H1 (cell line): ENCODE data around the gene FGGY. TPM values are rescaled to one million over a fixed set of nuclear protein-coding genes. Genes with fewer than 3 reads are reported as not detected.

Experiments
- CTCF ChIA-PET: fragments of 300-600 bp; sonication (Branson Sonifier 250); formaldehyde crosslinking; loops from one replicate; lab custom pipeline; 2021; ENCODE audit not compliant: partially characterized antibody; lab: Charles Lee
- POLR2A ChIA-PET: fragments of 300-600 bp; sonication (Branson Sonifier 250); formaldehyde crosslinking; loops from one replicate; lab custom pipeline; 2021; ENCODE audit warnings: inconsistent platforms; ENCODE audit not compliant: partially characterized antibody; lab: Charles Lee
- DNase-seq, 2 experiments: peaks; one replicate each; pipeline versions ENCODE4 v3.0.0 to v3.0.0-alpha.2; 2010 to 2022; ENCODE audit warnings: low spot score in 2 of 2, low read depth in 1 of 2, mixed read lengths in 1 of 2
- FAIRE-seq: peaks from 2 replicates; lab custom pipeline; 2011; peaks lifted over from hg19 to GRCh38; lab: Jason Lieb, UNC
- H2AFZ ChIP-seq: 2 replicates; pipeline ENCODE4 v1.8.1; 2012; ENCODE audit warnings: low read length, inconsistent platforms
- H2AK5ac ChIP-seq: 2 replicates; pipeline ENCODE4 v1.6.1; 2013; ENCODE audit warnings: low read depth, low read length
- H2BK120ac ChIP-seq: replicated peaks from 2 replicates; pipeline ENCODE3; 2013; ENCODE audit warnings: low read depth, low read length, inconsistent platforms
- H2BK12ac ChIP-seq: 2 replicates; pipeline ENCODE4 v1.6.1; 2013; ENCODE audit warnings: low read depth, low read length
- H2BK15ac ChIP-seq: 2 replicates; pipeline ENCODE4 v1.6.1; 2013; ENCODE audit warnings: low read length
- H2BK20ac ChIP-seq: 2 replicates; pipeline ENCODE4 v1.6.1; 2013; ENCODE audit warnings: low read length
- H2BK5ac ChIP-seq: 2 replicates; pipeline ENCODE4 v1.6.1; 2013; ENCODE audit warnings: low read depth, low read length
- H3K14ac ChIP-seq: 2 replicates; pipeline ENCODE4 v1.6.1; 2013; ENCODE audit warnings: inconsistent platforms; ENCODE audit not compliant: insufficient read length
- H3K18ac ChIP-seq: 2 replicates; pipeline ENCODE4 v1.6.1; 2013; ENCODE audit warnings: low read length; ENCODE audit errors: extremely low read depth
- H3K23ac ChIP-seq: 2 replicates; pipeline ENCODE4 v1.6.1; 2013; ENCODE audit warnings: inconsistent platforms; ENCODE audit not compliant: insufficient read length
- H3K23me2 ChIP-seq: 2 replicates; pipeline ENCODE4 v1.6.1; 2013; ENCODE audit warnings: low read depth, low read length
- H3K27ac ChIP-seq: 2 replicates; pipeline ENCODE4 v1.6.1; 2011; ENCODE audit warnings: low read depth, low read length, inconsistent platforms
- H3K27me3 ChIP-seq, 4 experiments: replicated peaks in 1 of 4; 1 replicate in 1 of 4; 2 replicates in 3 of 4; pipeline versions ENCODE4 v1.6.1 to v1.8.1; 2011 to 2013; ENCODE audit warnings: low read length in 3 of 4, mild to moderate bottlenecking in 3 of 4, inconsistent platforms in 2 of 4, mixed read lengths in 2 of 4, moderate library complexity in 1 of 4; ENCODE audit not compliant: control insufficient read depth in 3 of 4, insufficient read depth in 3 of 4; ENCODE audit errors: extremely low read depth in 1 of 4
- H3K36me3 ChIP-seq, 4 experiments: 2 replicates each; pipeline versions ENCODE4 v1.6.1 to v1.8.1; 2011 to 2013; ENCODE audit warnings: mild to moderate bottlenecking in 4 of 4, low read length in 3 of 4, moderate library complexity in 2 of 4, control low read depth in 1 of 4, inconsistent platforms in 1 of 4; ENCODE audit not compliant: insufficient read depth in 4 of 4, control insufficient read depth in 2 of 4
- H3K4ac ChIP-seq: replicated peaks from 2 replicates; pipeline ENCODE3; 2013; ENCODE audit warnings: low read length, low read depth, mixed read lengths, inconsistent platforms; ENCODE audit not compliant: insufficient read length
- H3K4me1 ChIP-seq, 4 experiments: replicated peaks in 1 of 4; 1 replicate in 1 of 4; 2 replicates in 3 of 4; pipeline versions ENCODE4 v1.6.1 to v1.8.1; 2011 to 2013; ENCODE audit warnings: low read length in 3 of 4, inconsistent platforms in 2 of 4, mixed read lengths in 1 of 4; ENCODE audit not compliant: insufficient read depth in 4 of 4, control insufficient read depth in 3 of 4
- H3K4me2 ChIP-seq, 2 experiments: 2 replicates each; pipeline versions ENCODE4 v1.6.1 to v1.8.1; 2011 to 2013; ENCODE audit warnings: low read depth in 2 of 2, low read length in 2 of 2, control low read depth in 1 of 2, inconsistent platforms in 1 of 2, mild to moderate bottlenecking in 1 of 2; ENCODE audit not compliant: insufficient read depth in 1 of 2
- H3K4me3 ChIP-seq, 4 experiments: fragments of 200-600, 300-600 bp in 1 of 4; sonication (generic), shearing (Covaris generic), sonication (Bioruptor Twin) in 1 of 4; 2 replicates each; pipeline versions ENCODE4 v1.5.1 to v1.8.1; 2011 to 2016; ENCODE audit warnings: low read length in 4 of 4, low read depth in 3 of 4, control low read depth in 2 of 4, inconsistent platforms in 2 of 4, mild to moderate bottlenecking in 2 of 4, mixed read lengths in 1 of 4, moderate library complexity in 1 of 4; ENCODE audit not compliant: insufficient read depth in 2 of 4; ENCODE audit errors: extremely low read depth in 1 of 4
- H3K56ac ChIP-seq: replicated peaks from 2 replicates; pipeline ENCODE3; 2013; ENCODE audit warnings: low read depth, mild to moderate bottlenecking, mixed read lengths, low read length, inconsistent platforms; ENCODE audit not compliant: insufficient read length
- H3K79me1 ChIP-seq: 2 replicates; pipeline ENCODE4 v1.6.1; 2013; ENCODE audit warnings: low read depth, low read length, control low read depth
- H3K79me2 ChIP-seq, 2 experiments: 2 replicates each; pipeline versions ENCODE4 v1.6.1 to v1.8.1; 2012 to 2013; ENCODE audit warnings: low read length in 2 of 2, mild to moderate bottlenecking in 2 of 2, inconsistent platforms in 1 of 2; ENCODE audit not compliant: insufficient read depth in 2 of 2, control insufficient read depth in 1 of 2
- H3K9ac ChIP-seq, 4 experiments: replicated peaks in 1 of 4; 1 replicate in 1 of 4; 2 replicates in 3 of 4; pipeline versions ENCODE4 v1.6.1 to v1.8.1; 2011 to 2013; ENCODE audit warnings: low read depth in 3 of 4, low read length in 3 of 4, control low read depth in 2 of 4, mild to moderate bottlenecking in 2 of 4, moderate library complexity in 2 of 4, inconsistent platforms in 1 of 4; ENCODE audit errors: extremely low read depth in 1 of 4
- H3K9me3 ChIP-seq, 2 experiments: 2 replicates each; pipeline versions ENCODE4 v1.6.1 to v1.8.1; 2012 to 2013; ENCODE audit warnings: mild to moderate bottlenecking in 2 of 2, moderate library complexity in 2 of 2, control low read depth in 1 of 2, inconsistent platforms in 1 of 2, low read depth in 1 of 2, low read length in 1 of 2, mixed read lengths in 1 of 2; ENCODE audit not compliant: insufficient read depth in 2 of 2
- H4K20me1 ChIP-seq, 2 experiments: replicated peaks in 1 of 2; 2 replicates each; pipeline versions ENCODE3 to v1.8.1; 2011 to 2013; ENCODE audit warnings: inconsistent platforms in 2 of 2, low read length in 2 of 2, mild to moderate bottlenecking in 1 of 2; ENCODE audit not compliant: insufficient read depth in 2 of 2, control insufficient read depth in 1 of 2
- H4K5ac ChIP-seq: 2 replicates; pipeline ENCODE4 v1.6.1; 2013; ENCODE audit warnings: low read length, low read depth, mixed read lengths, inconsistent platforms; ENCODE audit not compliant: insufficient read length
- H4K8ac ChIP-seq: 2 replicates; pipeline ENCODE4 v1.8.0; 2013; ENCODE audit warnings: mild to moderate bottlenecking, moderate library complexity, low read length, inconsistent platforms; ENCODE audit not compliant: insufficient read depth; ENCODE audit errors: extremely low read depth
- H4K91ac ChIP-seq: replicated peaks from 2 replicates; pipeline ENCODE3; 2013; ENCODE audit warnings: low read length, mixed read lengths, inconsistent platforms; ENCODE audit not compliant: insufficient read length
- BACH1 ChIP-seq: IDR thresholded peaks from 2 replicates; pipeline ENCODE4 v1.6.1; 2012; ENCODE audit warnings: low read length, improper control_type of control experiment
- BCL11A ChIP-seq, 2 experiments: IDR thresholded peaks; one replicate each; pipeline ENCODE4 v1.6.1; 2011; ENCODE audit warnings: low read depth in 2 of 2, low read length in 2 of 2, mild to moderate bottlenecking in 2 of 2
- CEBPB ChIP-seq: IDR thresholded peaks from 2 replicates; pipeline ENCODE4 v1.6.1; 2012; ENCODE audit warnings: low read depth, low read length
- CHD1 ChIP-seq: IDR thresholded peaks from 2 replicates; pipeline ENCODE4 v1.6.1; 2012; ENCODE audit warnings: low read depth, low read length, improper control_type of control experiment
- CHD2 ChIP-seq: IDR thresholded peaks from 2 replicates; pipeline ENCODE4 v1.6.1; 2012; ENCODE audit warnings: low read length, improper control_type of control experiment
- ZNF274 ChIP-seq: IDR thresholded peaks from 2 replicates; pipeline ENCODE4 v1.7.0; 2012; ENCODE audit warnings: low read length, borderline replicate concordance; ENCODE audit errors: extremely low read depth
- WGBS, 2 experiments: shearing (Covaris generic) in 1 of 2; methylation state at CpG; one replicate each; pipeline versions ENCODE4 v1.1.6 to v1.1.7; 2013 to 2015; ENCODE audit warnings: low lambda C conversion rate in 2 of 2, mixed read lengths in 2 of 2, inconsistent platforms in 1 of 2, low coverage in 1 of 2, missing lambda C conversion rate in 1 of 2; ENCODE audit not compliant: insufficient replicate concordance in 2 of 2, insufficient coverage in 1 of 2, insufficient read length in 1 of 2; ENCODE audit errors: extremely low coverage in 1 of 2, missing lambda C conversion rate in 1 of 2; 5-methylcytosine and 5-hydroxymethylcytosine counted together
- polyA plus RNA-seq, 7 experiments: library from polyadenylated mRNA; depleted of rRNA in 3 of 7; stranded (reverse) in 5 of 7; unstranded in 2 of 7; fragments of >200 nt in 5 of 7; fragments of 200-250 nt in 2 of 7; gene quantifications; 1 replicate in 5 of 7; 2 replicates in 1 of 7; 4 replicates in 1 of 7; pipeline versions ENCODE4 v1.2.1 to v1.2.3, GENCODE V29; 2011 to 2013; ENCODE audit warnings: missing spikeins in 2 of 7, mixed read lengths in 2 of 7
- total RNA-seq: library from RNA; stranded (reverse); fragmentation: NEBNext Ultra II Directional; extraction: Animal tissue kit (Norgen Biotek cat#: 25700); gene quantifications from 2 replicates; pipeline ENCODE4 v1.2.1, GENCODE V29; 2021
- TF ChIP-seq, protein P1 (sequence below): IDR thresholded peaks from 2 replicates; pipeline ENCODE4 v1.6.1; 2011; ENCODE audit warnings: low read depth, mild to moderate bottlenecking, low read length; ENCODE audit not compliant: insufficient read depth
- TF ChIP-seq, protein P2 (sequence below): IDR thresholded peaks from 2 replicates; pipeline ENCODE4 v1.6.1; 2012; ENCODE audit warnings: low read length, inconsistent platforms

The FGGY gene
- total and polyA plus RNA-seq, 2 of the 8 experiments (the other 6 are each of a cell fraction or from before 2014, with no cell fraction given) = 10.3 to 12.5 TPM

- Histone ChIP-seq H3K23me2 (no peaks in the 10 kb centered on the region), H2BK120ac (no peak overlapping the region), H3K79me1 (no peaks in the 10 kb centered on the region), H3K79me2 (no peaks in the 10 kb centered on the region), H3K27me3 (no peaks in the 10 kb centered on the region), H4K20me1 (no peaks in the 10 kb centered on the region), H3K56ac (no peak overlapping the region), H3K18ac (no peak overlapping the region), H3K9me3 (no peaks in the 10 kb centered on the region), H3K9ac (no peak overlapping the region), H2BK12ac (no peak overlapping the region), H3K14ac (no peak overlapping the region), H3K36me3 (no peaks in the 10 kb centered on the region), H4K8ac (no peak overlapping the region), H3K23ac (no peak overlapping the region), H3K4me1 (no peaks in the 10 kb centered on the region), H3K4ac (no peak overlapping the region), H3K27ac (no peak overlapping the region), H2AK5ac (no peak overlapping the region), H2BK20ac (no peak overlapping the region), H4K5ac (no peak overlapping the region), H2AFZ (no peak overlapping the region), H3K4me2 (no peak overlapping the region), H4K91ac (no peak overlapping the region), H3K4me3 (no peak overlapping the region), H2BK15ac (no peak overlapping the region), H2BK5ac (no peak overlapping the region)
- POLR2A ChIA-PET = no interaction called here
- no peak for TF ChIP-seq CHD2
- TF ChIP-seq BCL11A (IDR thresholded peaks at IDR 0.05; ENCODE audit: low read depth in 2 of 2, low read length in 2 of 2) = no peak
- TF ChIP-seq, protein P1, sequence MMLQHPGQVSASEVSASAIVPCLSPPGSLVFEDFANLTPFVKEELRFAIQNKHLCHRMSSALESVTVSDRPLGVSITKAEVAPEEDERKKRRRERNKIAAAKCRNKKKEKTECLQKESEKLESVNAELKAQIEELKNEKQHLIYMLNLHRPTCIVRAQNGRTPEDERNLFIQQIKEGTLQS = no peak
- TF ChIP-seq, protein P2, sequence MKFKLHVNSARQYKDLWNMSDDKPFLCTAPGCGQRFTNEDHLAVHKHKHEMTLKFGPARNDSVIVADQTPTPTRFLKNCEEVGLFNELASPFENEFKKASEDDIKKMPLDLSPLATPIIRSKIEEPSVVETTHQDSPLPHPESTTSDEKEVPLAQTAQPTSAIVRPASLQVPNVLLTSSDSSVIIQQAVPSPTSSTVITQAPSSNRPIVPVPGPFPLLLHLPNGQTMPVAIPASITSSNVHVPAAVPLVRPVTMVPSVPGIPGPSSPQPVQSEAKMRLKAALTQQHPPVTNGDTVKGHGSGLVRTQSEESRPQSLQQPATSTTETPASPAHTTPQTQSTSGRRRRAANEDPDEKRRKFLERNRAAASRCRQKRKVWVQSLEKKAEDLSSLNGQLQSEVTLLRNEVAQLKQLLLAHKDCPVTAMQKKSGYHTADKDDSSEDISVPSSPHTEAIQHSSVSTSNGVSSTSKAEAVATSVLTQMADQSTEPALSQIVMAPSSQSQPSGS = no peak
- no peak for TF ChIP-seq CEBPB
- no peak for TF ChIP-seq ZNF274
- no peak for TF ChIP-seq CHD1
- no peak for TF ChIP-seq BACH1
- WGBS, 2 experiments = 96% methylated on average over 1 of the region's 1 CpG; no CpG with 5 or more reads in 1 of the 2 experiments
- CTCF ChIA-PET = interaction anchor here (0.8 kb wide), 1 partner anchor 40 kb away, joined by 3 read pairs; no protein-coding TSS in a partner anchor
- DNase-seq = no peak
- FAIRE-seq = no peak
Measured at GRCh38 chr1:59268406-59268805, 28.5 kb upstream of the FGGY start.
